ENCODE results near the gene MYBPH. TPM values are rescaled to one million over a fixed set of nuclear protein-coding genes. Genes with fewer than 3 reads are reported as not detected.

Gene MYBPH
- total and polyA plus RNA-seq, 2 of the 13 experiments (the other 11 are each of a cell fraction or from before 2014, with no cell fraction given), result not detected

- no TSS peak for BruUV-seq (replicated peaks)
- no peak overlapping the region for H3K4me3 ChIP-seq (replicated peaks in 1 of 3; ENCODE audit: insufficient read depth in 1 of 3, low read depth in 2 of 3, low read length in 3 of 3)
Measured at GRCh38 chr1:203153989-203154821, 21.4 kb downstream of the MYBPH start.

More at GRCh38 chr1:203153989-203154821, 21.4 kb downstream of the MYBPH start:
- no peak overlapping the region for H3K27ac ChIP-seq (ENCODE audit: extremely low read length, insufficient read depth, low read length)
- no peaks in the 10 kb centered on the region for H3K9me3 ChIP-seq (ENCODE audit: low read length)
- FAIRE-seq (no peak), ATAC-seq (no peak), DNase-seq (ENCODE audit: low spot score) (no peak)
- WGBS (ENCODE audit: low lambda C conversion rate), result 31% methylated on average over 11 of the region's 13 CpGs
- peaks cover 0 to 19% of the 10 kb centered on the region in 2 experiments; a peak in 1 of 5 replicates for H3K27me3 ChIP-seq (ENCODE audit: control insufficient read depth in 1 of 2, insufficient read depth in 2 of 2, low read length in 2 of 2)
- POLR2A ChIA-PET, result no interaction called here
- H3K4me1 ChIP-seq (ENCODE audit: insufficient read depth, low read length), result no peaks in the 10 kb centered on the region
- TF ChIP-seq XRCC5 (optimal IDR thresholded peaks at IDR 0.05; ENCODE audit: low read length) (no peak), ZNF597 (CRISPR knock-in tag; IDR thresholded peaks at IDR 0.05) (no peak), HMG20B (CRISPR knock-in tag; conservative IDR thresholded peaks at IDR 0.05) (no peak), GFI1 (CRISPR knock-in tag; IDR thresholded peaks at IDR 0.05; ENCODE audit: borderline replicate concordance) (no peak), CBFB (CRISPR knock-in tag; IDR thresholded peaks at IDR 0.05) (no peak), ZKSCAN8 (CRISPR knock-in tag; IDR thresholded peaks at IDR 0.05; ENCODE audit: borderline replicate concordance) (no peak), GATA4 (IDR thresholded peaks at IDR 0.05; ENCODE audit: borderline replicate concordance, low read depth) (no peak), ZSCAN5A (CRISPR knock-in tag; IDR thresholded peaks at IDR 0.05; ENCODE audit: borderline replicate concordance) (no peak), ZNF652 (CRISPR knock-in tag; IDR thresholded peaks at IDR 0.05; ENCODE audit: borderline replicate concordance, low read depth) (no peak), ZNF326 (CRISPR knock-in tag; IDR thresholded peaks at IDR 0.05; ENCODE audit: borderline replicate concordance) (no peak), CHD2 (IDR thresholded peaks at IDR 0.05; ENCODE audit: low read depth, low read length) (no peak), ZEB1 (IDR thresholded peaks at IDR 0.05; ENCODE audit: insufficient replicate concordance, low read depth) (no peak), ZNF775 (CRISPR knock-in tag; IDR thresholded peaks at IDR 0.05; ENCODE audit: borderline replicate concordance) (no peak), TCF7L2 (IDR thresholded peaks at IDR 0.05; ENCODE audit: low read depth, low read length) (no peak), ZNF670 (CRISPR knock-in tag; IDR thresholded peaks at IDR 0.05; ENCODE audit: borderline replicate concordance) (no peak)
- H3K9ac ChIP-seq (ENCODE audit: insufficient read depth, low read depth, low read length), result no peak overlapping the region
- no peaks in the 10 kb centered on the region for H4K20me1 ChIP-seq (ENCODE audit: insufficient read depth, low read length)
- H3K4me2 ChIP-seq (ENCODE audit: low read depth, low read length), result no peak overlapping the region
- H3K79me2 ChIP-seq (ENCODE audit: insufficient read depth, low read length), result no peaks in the 10 kb centered on the region
- H2AFZ ChIP-seq (ENCODE audit: low read length), result no peak overlapping the region
- H3K36me3 ChIP-seq (replicated peaks in 1 of 2; ENCODE audit: control insufficient read depth in 1 of 2, insufficient read depth in 2 of 2, low read length in 2 of 2), result no peaks in the 10 kb centered on the region
- in situ Hi-C loops (cut with HindIII; ENCODE audit: extremely low pct_ligation_motif_present, low pct_unique_long_range_greater_than_20kb), result no loop called here
- intact Hi-C loops (cut with micrococcal nuclease; ENCODE audit: unreplicated experiment), result no loop called here
- CTCF ChIA-PET (ENCODE audit: low intra/inter-chr PET ratio, low total read pairs), result no interaction called here

Measured in HepG2 (cell line).